Fibroblast of pulmonary artery (primary cell): ENCODE data around the gene CSMD2.

Experiments used
- DNase-seq: peaks from one replicate; pipeline ENCODE4 v3.0.0-alpha.2; 2010; ENCODE audit warnings: low read depth
- H3K4me3 ChIP-seq: replicated peaks from 2 replicates; pipeline ENCODE4 v1.5.1; 2011; ENCODE audit warnings: low read depth, mild to moderate bottlenecking, control low read depth, low read length, moderate library complexity
- TF ChIP-seq, protein P1 (sequence below): IDR thresholded peaks from 2 replicates; pipeline ENCODE4 v1.5.1; 2011; ENCODE audit warnings: mild to moderate bottlenecking, control low read depth, low read length, inconsistent platforms; ENCODE audit errors: missing control alignments

Gene CSMD2

DNA sequence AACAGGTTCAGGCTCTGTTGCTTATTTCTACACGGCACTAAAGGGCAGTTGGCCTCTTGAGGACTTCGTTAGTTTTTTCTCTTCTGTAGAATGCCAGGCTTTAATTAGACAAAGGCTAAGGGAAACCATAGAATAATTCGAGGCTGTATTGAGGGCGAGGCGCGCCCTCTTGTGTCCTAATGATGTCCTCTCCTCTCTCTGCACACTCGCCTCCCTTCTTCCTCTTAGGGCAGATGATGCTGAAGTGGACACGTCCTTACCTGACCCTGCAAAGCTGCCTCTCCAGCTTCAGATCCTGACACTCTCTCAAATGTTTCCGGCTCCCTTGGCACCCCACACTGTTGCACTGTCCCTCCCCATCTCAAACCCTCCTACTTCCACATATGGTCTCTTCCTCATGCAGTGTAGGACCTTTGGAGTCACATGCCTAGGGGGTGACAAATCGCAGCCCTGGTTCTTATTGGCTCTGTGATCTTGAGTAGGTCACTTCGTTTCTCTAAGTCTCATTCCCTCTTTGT is 694.5 kb downstream of the CSMD2 start:
- H3K4me3 ChIP-seq = no peak overlapping the region
- DNase-seq = peak; percentile 87
- TF ChIP-seq, protein P1, sequence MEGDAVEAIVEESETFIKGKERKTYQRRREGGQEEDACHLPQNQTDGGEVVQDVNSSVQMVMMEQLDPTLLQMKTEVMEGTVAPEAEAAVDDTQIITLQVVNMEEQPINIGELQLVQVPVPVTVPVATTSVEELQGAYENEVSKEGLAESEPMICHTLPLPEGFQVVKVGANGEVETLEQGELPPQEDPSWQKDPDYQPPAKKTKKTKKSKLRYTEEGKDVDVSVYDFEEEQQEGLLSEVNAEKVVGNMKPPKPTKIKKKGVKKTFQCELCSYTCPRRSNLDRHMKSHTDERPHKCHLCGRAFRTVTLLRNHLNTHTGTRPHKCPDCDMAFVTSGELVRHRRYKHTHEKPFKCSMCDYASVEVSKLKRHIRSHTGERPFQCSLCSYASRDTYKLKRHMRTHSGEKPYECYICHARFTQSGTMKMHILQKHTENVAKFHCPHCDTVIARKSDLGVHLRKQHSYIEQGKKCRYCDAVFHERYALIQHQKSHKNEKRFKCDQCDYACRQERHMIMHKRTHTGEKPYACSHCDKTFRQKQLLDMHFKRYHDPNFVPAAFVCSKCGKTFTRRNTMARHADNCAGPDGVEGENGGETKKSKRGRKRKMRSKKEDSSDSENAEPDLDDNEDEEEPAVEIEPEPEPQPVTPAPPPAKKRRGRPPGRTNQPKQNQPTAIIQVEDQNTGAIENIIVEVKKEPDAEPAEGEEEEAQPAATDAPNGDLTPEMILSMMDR = peak; percentile 82

DNA sequence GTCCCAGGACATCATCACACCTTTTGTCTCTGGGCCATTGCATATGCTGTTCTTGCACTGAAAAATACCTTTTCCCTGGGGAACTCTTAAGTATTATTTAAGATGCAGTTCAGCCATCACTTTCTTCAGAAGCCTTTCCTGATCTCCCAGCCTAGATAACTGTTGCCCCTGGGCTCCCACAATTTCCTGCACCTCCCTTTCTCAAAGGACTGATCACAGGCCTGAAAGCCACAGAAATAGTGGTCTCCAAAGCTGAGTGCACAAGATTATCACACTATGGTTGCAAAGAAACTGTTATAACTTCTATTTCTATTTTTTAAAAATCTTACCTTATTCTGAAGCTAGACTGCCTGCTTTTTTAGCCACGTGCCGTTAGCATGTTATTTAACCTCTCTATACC is 695.3 kb downstream of the CSMD2 start:
- H3K4me3 ChIP-seq = no peak overlapping the region
- TF ChIP-seq, protein P1 = no peak
- DNase-seq = no peak

DNA sequence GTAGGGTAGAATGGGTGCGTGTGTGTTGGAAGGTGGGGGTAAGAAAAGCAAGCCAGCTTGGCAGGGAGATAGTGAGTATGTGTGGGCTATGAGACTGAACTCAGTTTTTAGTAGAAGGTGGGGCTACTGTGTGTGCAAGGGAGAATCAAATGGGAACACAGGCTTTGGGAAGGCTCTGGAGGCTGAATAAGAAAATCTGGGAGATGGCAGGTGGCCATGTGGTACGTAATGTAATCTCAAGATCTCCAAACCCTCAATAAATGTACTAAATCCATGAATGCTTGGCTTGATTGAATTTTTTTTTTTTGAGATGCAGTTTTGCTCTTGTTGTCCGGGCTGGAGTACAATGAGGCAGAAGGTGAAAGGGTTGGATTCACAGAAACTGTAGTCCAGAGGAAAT is 696.1 kb downstream of the CSMD2 start:
- no peak for DNase-seq
- no peak overlapping the region for H3K4me3 ChIP-seq
- TF ChIP-seq, protein P1 = no peak

DNA sequence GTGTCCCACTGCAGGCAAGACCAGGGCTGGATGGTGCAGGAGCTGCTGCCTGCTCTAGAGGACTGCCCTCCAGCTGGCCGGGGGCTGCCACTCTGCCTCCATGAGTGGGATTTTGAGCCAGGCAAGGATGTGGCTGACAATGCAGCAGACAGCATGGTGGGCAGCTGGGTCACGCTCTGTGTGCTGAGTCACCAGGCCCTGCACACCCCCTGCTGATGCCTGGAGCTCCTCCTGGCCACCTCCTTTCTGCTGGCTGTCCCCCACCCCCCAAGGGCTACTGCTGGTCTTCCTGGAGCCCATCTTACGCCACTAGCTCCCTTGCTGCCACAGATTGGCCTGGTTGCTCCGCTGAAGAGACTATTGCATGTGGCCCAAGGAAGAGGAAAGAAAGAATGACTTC is 696.5 kb downstream of the CSMD2 start:
- TF ChIP-seq, protein P1 = no peak
- no peak overlapping the region for H3K4me3 ChIP-seq
- DNase-seq = no peak

DNA sequence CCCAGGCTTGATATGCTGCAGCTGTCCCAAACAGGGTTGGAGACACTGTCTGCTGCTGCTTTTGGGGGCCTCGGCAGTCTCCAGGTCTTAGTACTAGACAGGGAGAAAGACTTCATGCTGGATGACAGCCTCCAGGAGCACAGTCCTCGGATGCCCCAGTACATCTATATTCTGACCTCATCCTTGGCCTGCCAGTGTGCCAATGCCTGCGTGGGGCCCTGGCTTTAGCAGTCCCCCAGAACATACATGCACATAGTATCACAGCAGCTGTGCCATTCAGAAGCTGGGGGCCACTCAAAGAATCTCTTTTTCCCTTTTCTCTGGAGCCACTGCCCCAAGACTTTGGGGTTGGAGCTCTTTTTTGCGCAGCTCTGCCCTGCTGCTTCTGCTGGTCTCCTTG is 697.0 kb downstream of the CSMD2 start:
- TF ChIP-seq, protein P1 = no peak
- H3K4me3 ChIP-seq = no peak overlapping the region
- no peak for DNase-seq

DNA sequence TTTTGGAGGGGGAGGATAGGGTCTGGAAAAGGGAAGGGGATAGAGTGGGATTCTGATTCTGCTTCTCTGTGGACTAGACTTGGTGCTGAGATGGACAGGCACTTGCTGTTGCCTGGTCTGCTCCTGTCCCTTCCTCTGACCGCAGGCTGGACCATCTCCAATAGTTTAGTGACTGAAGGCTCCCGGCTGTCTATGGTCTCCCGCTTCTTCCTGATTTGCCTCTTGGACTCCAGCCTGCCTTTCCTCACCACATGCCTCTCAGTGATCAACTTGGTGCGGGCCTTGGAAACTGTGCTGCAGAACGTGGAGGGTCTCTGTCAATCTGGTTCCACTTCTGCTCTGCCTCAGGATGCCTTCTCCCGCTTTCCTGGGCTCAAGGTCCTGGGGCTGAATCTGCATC is 698.9 kb downstream of the CSMD2 start:
- H3K4me3 ChIP-seq = no peak overlapping the region
- DNase-seq = no peak
- TF ChIP-seq, protein P1 = no peak

DNA sequence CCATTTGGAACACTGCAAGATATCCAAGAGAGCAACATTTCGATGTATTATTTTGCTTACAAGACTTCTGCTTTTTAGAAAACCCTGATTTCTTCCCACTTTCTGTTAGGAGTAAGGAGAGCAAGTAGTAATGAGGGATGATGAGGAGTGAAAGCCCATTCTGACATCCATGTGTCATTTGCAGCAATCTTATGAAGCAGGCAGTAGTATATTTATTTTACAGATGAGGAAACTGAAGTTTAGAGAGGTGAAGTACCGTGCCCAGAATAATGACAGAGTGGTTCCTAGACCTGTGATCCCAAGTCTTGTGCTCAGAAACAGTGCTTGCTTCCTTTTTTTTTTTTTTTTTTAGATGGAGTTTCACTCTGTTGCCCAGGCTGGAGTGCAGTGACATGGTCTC is 699.7 kb downstream of the CSMD2 start:
- H3K4me3 ChIP-seq = no peak overlapping the region
- TF ChIP-seq, protein P1 = no peak

More for the DNA sequence above, 699.7 kb downstream of the CSMD2 start:
- no peak for DNase-seq
